HG03558 (cell line): ENCODE data around the gene GAN.
A peak's percentile ranks its signal among the peaks of the same experiment; 100 is the strongest.
"Not testable (repeated sequence)": the region's sequence is repeated elsewhere in the genome, so short reads cannot be mapped to it uniquely, and the experiment has no call there.

Source experiments
- ATAC-seq: cut with Tn5 transposase; IDR thresholded peaks from one replicate; pipeline ENCODE4 v1.9.1; 2021; ENCODE audit warnings: moderate number of reproducible peaks; ENCODE audit not compliant: unreplicated experiment; ENCODE audit errors: extremely low read depth

Gene GAN

GRCh38 chr16:81296631-81297030 is 18.1 kb upstream of the GAN start:
- no peak for ATAC-seq

GRCh38 chr16:81307770-81308169 is 7.0 kb upstream of the GAN start:
- no peak for ATAC-seq

- ATAC-seq, result no peak
Observed at GRCh38 chr16:81310045-81310644, 4.6 kb upstream of the GAN start.

- ATAC-seq, result no peak
Observed at GRCh38 chr16:81311762-81312161, 3.0 kb upstream of the GAN start.

GRCh38 chr16:81313701-81314602 is 810 bp upstream of the GAN start:
- no peak for ATAC-seq

GRCh38 chr16:81315271-81316175 is 761 bp downstream of the GAN start:
- ATAC-seq, result peak; percentile 6

- ATAC-seq, result no peak
Observed at GRCh38 chr16:81316176-81316496, 1.4 kb downstream of the GAN start.

- ATAC-seq, result no peak
Observed at GRCh38 chr16:81318711-81319110, 3.9 kb downstream of the GAN start.

- ATAC-seq, result no peak
Observed at GRCh38 chr16:81319221-81319912, 4.6 kb downstream of the GAN start.

- ATAC-seq, result no peak
Observed at GRCh38 chr16:81321039-81321438, 6.3 kb downstream of the GAN start.

- no peak for ATAC-seq
Observed at GRCh38 chr16:81321536-81321935, 6.8 kb downstream of the GAN start.

GRCh38 chr16:81324808-81325207 is 10.0 kb downstream of the GAN start:
- ATAC-seq, result no peak

- no peak for ATAC-seq
Observed at GRCh38 chr16:81327011-81327410, 12.2 kb downstream of the GAN start.

GRCh38 chr16:81327447-81328196 is 12.9 kb downstream of the GAN start:
- ATAC-seq, result no peak

- no peak for ATAC-seq
Observed at GRCh38 chr16:81329947-81330346, 15.2 kb downstream of the GAN start.

- ATAC-seq, result no peak
Observed at GRCh38 chr16:81333356-81333755, 18.6 kb downstream of the GAN start.

- ATAC-seq, result no peak
Observed at GRCh38 chr16:81335669-81336068, 20.9 kb downstream of the GAN start.

GRCh38 chr16:81337097-81337496 is 22.3 kb downstream of the GAN start:
- no peak for ATAC-seq

GRCh38 chr16:81345172-81345571 is 30.4 kb downstream of the GAN start:
- not testable (repeated sequence) for ATAC-seq

GRCh38 chr16:81347425-81347824 is 32.7 kb downstream of the GAN start:
- ATAC-seq, result no peak
